GM12873 (cell line): ENCODE measurements around the gene VSIG8.

ENCODE experiments used
- CTCF ChIP-seq: IDR thresholded peaks from 2 replicates; pipeline ENCODE4 v1.5.1; 2012; ENCODE audit warnings: low read depth, mild to moderate bottlenecking, moderate library complexity, low read length, control low read depth; ENCODE audit not compliant: insufficient read depth; ENCODE audit errors: missing control alignments

The VSIG8 gene

GRCh38 chr1:159870704-159871103 lies 8.2 kb upstream of the VSIG8 start:
- TF ChIP-seq CTCF: no peak

- TF ChIP-seq CTCF: no peak
These were observed 7.2 kb upstream of the VSIG8 start for GRCh38 chr1:159869607-159870006.

GRCh38 chr1:159869173-159869572 lies 6.7 kb upstream of the VSIG8 start:
- TF ChIP-seq CTCF: no peak

- no peak for TF ChIP-seq CTCF
These were observed 6.3 kb upstream of the VSIG8 start for GRCh38 chr1:159868766-159869165.

- TF ChIP-seq CTCF: no peak
These were observed 5.2 kb upstream of the VSIG8 start for GRCh38 chr1:159867664-159868026.

GRCh38 chr1:159866905-159867663 lies 4.6 kb upstream of the VSIG8 start:
- TF ChIP-seq CTCF: no peak

GRCh38 chr1:159866066-159866465 lies 3.6 kb upstream of the VSIG8 start:
- no peak for TF ChIP-seq CTCF
